ENCODE measurements around the gene MYLK4. TPM values are rescaled to one million over a fixed set of nuclear protein-coding genes. Genes with fewer than 3 reads are reported as not detected.
A peak's percentile ranks its signal among the peaks of the same experiment; 100 is the strongest.

MYLK4 gene
- total RNA-seq, 1 donor from 2014 or later, result 0.41 TPM

GRCh38 chr6:2758980-2759379, 8.3 kb upstream of the MYLK4 start:
- DNase-seq (ENCODE audit: low spot score in 2 of 2) (no peak), FAIRE-seq (no peak)

GRCh38 chr6:2756687-2757224, 6.0 kb upstream of the MYLK4 start:
- no peak for FAIRE-seq

GRCh38 chr6:2756241-2756640, 5.5 kb upstream of the MYLK4 start:
- DNase-seq (ENCODE audit: low spot score in 2 of 2), result no peak
- no peak for FAIRE-seq

More at GRCh38 chr6:2756687-2757224, 6.0 kb upstream of the MYLK4 start:
- no peak for DNase-seq (ENCODE audit: low spot score in 2 of 2)

GRCh38 chr6:2755456-2755855, 4.7 kb upstream of the MYLK4 start:
- FAIRE-seq (no peak), DNase-seq (ENCODE audit: low spot score in 2 of 2) (no peak)

- DNase-seq (ENCODE audit: low spot score in 2 of 2), result no peak
- FAIRE-seq, result no peak
Measured at GRCh38 chr6:2754911-2755310, 4.2 kb upstream of the MYLK4 start.

GRCh38 chr6:2754393-2754792, 3.7 kb upstream of the MYLK4 start:
- no peak for FAIRE-seq
- no peak for DNase-seq (ENCODE audit: low spot score in 2 of 2)

- FAIRE-seq (no peak), DNase-seq (ENCODE audit: low spot score in 2 of 2) (no peak)
Measured at GRCh38 chr6:2753743-2754142, 3.0 kb upstream of the MYLK4 start.

- FAIRE-seq, result no peak
- DNase-seq (ENCODE audit: low spot score in 2 of 2), result no peak
Measured at GRCh38 chr6:2753110-2753489, 2.4 kb upstream of the MYLK4 start.

GRCh38 chr6:2752477-2753109, 1.9 kb upstream of the MYLK4 start:
- FAIRE-seq (no peak), DNase-seq (ENCODE audit: low spot score in 2 of 2) (no peak)

GRCh38 chr6:2751871-2752270, 1.1 kb upstream of the MYLK4 start:
- FAIRE-seq (no peak), DNase-seq (ENCODE audit: low spot score in 2 of 2) (no peak)

GRCh38 chr6:2749969-2750600, 637 bp downstream of the MYLK4 start:
- peak in 1 of 2 donors; percentile 48 for DNase-seq (ENCODE audit: low spot score in 2 of 2)
- FAIRE-seq, result peak; percentile 70

- DNase-seq (ENCODE audit: low spot score in 2 of 2), result no peak
- no peak for FAIRE-seq
Measured at GRCh38 chr6:2748183-2748582, 2.5 kb downstream of the MYLK4 start.

- FAIRE-seq, result no peak
- DNase-seq (ENCODE audit: low spot score in 2 of 2), result no peak
Measured at GRCh38 chr6:2746557-2747061, 4.1 kb downstream of the MYLK4 start.

- FAIRE-seq (no peak), DNase-seq (ENCODE audit: low spot score in 2 of 2) (no peak)
Measured at GRCh38 chr6:2745246-2745645, 5.5 kb downstream of the MYLK4 start.

GRCh38 chr6:2744778-2745177, 5.9 kb downstream of the MYLK4 start:
- no peak for DNase-seq (ENCODE audit: low spot score in 2 of 2)
- FAIRE-seq, result no peak

GRCh38 chr6:2744209-2744771, 6.4 kb downstream of the MYLK4 start:
- DNase-seq (ENCODE audit: low spot score in 2 of 2), result no peak
- FAIRE-seq, result no peak

- no peak for DNase-seq (ENCODE audit: low spot score in 2 of 2)
- FAIRE-seq, result no peak
Measured at GRCh38 chr6:2743280-2744208, 7.2 kb downstream of the MYLK4 start.

GRCh38 chr6:2741756-2742155, 9.0 kb downstream of the MYLK4 start:
- DNase-seq (ENCODE audit: low spot score in 2 of 2), result no peak
- FAIRE-seq, result no peak

- DNase-seq (ENCODE audit: low spot score in 2 of 2) (no peak), FAIRE-seq (no peak)
Measured at GRCh38 chr6:2740581-2740980, 10.1 kb downstream of the MYLK4 start.

- FAIRE-seq, result no peak
- DNase-seq (ENCODE audit: low spot score in 2 of 2), result no peak
Measured at GRCh38 chr6:2739335-2739734, 11.4 kb downstream of the MYLK4 start.
